Trophoblast cell (in vitro differentiated cells and primary cell): ENCODE measurements around the gene EXD3.

ENCODE experiments used
- DNase-seq, 2 donors: peaks; one replicate each; pipeline ENCODE4 v3.0.0-alpha.2; 2016
- H2AFZ ChIP-seq: 2 replicates; pipeline ENCODE4 v1.6.1; 2013; ENCODE audit warnings: low read length, moderate library complexity, mild to moderate bottlenecking; ENCODE audit not compliant: insufficient read depth, poor library complexity
- H2AK5ac ChIP-seq: 2 replicates; pipeline ENCODE4 v1.6.1; 2013; ENCODE audit warnings: mild to moderate bottlenecking, low read length
- H2BK120ac ChIP-seq: 2 replicates; pipeline ENCODE4 v1.6.1; 2013; ENCODE audit warnings: low read length, mild to moderate bottlenecking, moderate library complexity; ENCODE audit not compliant: insufficient read depth, poor library complexity
- H2BK12ac ChIP-seq: 2 replicates; pipeline ENCODE4 v1.6.1; 2013; ENCODE audit warnings: mild to moderate bottlenecking, low read length, moderate library complexity
- H2BK5ac ChIP-seq: 2 replicates; pipeline ENCODE4 v1.6.1; 2013; ENCODE audit warnings: low read length, low read depth, moderate library complexity, mild to moderate bottlenecking; ENCODE audit not compliant: poor library complexity
- H3K14ac ChIP-seq: 2 replicates; pipeline ENCODE4 v1.6.1; 2013; ENCODE audit warnings: mild to moderate bottlenecking, low read length
- H3K18ac ChIP-seq: 2 replicates; pipeline ENCODE4 v1.6.1; 2013; ENCODE audit warnings: mild to moderate bottlenecking, low read length
- H3K23ac ChIP-seq: 2 replicates; pipeline ENCODE4 v1.6.1; 2013; ENCODE audit warnings: low read length
- H3K27ac ChIP-seq: 2 replicates; pipeline ENCODE4 v1.5.1; 2013; ENCODE audit warnings: low read depth, mild to moderate bottlenecking, inconsistent platforms, low read length, moderate library complexity
- H3K27me3 ChIP-seq: 2 replicates; pipeline ENCODE4 v1.6.1; 2013; ENCODE audit warnings: inconsistent platforms, mild to moderate bottlenecking, low read length, moderate library complexity; ENCODE audit not compliant: insufficient read depth
- H3K36me3 ChIP-seq, 2 experiments: 1 replicate in 1 of 2; 2 replicates in 1 of 2; pipeline ENCODE4 v1.6.1; 2013; ENCODE audit warnings: low read length in 2 of 2, mild to moderate bottlenecking in 2 of 2, moderate library complexity in 1 of 2; ENCODE audit not compliant: insufficient read depth in 2 of 2, control insufficient read depth in 1 of 2
- H3K4ac ChIP-seq: 2 replicates; pipeline ENCODE4 v1.6.1; 2013; ENCODE audit warnings: low read depth, mild to moderate bottlenecking, low read length, moderate library complexity
- H3K4me1 ChIP-seq, 2 experiments: 1 replicate in 1 of 2; 2 replicates in 1 of 2; pipeline ENCODE4 v1.6.1; 2013; ENCODE audit warnings: low read length in 2 of 2, mild to moderate bottlenecking in 2 of 2, moderate library complexity in 1 of 2; ENCODE audit not compliant: insufficient read depth in 2 of 2, control insufficient read depth in 1 of 2
- H3K4me2 ChIP-seq: 2 replicates; pipeline ENCODE4 v1.6.1; 2013; ENCODE audit warnings: inconsistent platforms, mild to moderate bottlenecking, low read length, moderate library complexity
- H3K4me3 ChIP-seq: 2 replicates; pipeline ENCODE4 v1.5.1; 2013; ENCODE audit warnings: mild to moderate bottlenecking, low read depth, low read length, inconsistent platforms
- H3K79me1 ChIP-seq: one replicate; pipeline ENCODE4 v1.6.1; 2013; ENCODE audit warnings: low read length
- H3K79me2 ChIP-seq: 2 replicates; pipeline ENCODE4 v1.6.1; 2013; ENCODE audit warnings: low read length, mild to moderate bottlenecking; ENCODE audit not compliant: control insufficient read depth, insufficient read depth, poor library complexity
- H3K9ac ChIP-seq: 2 replicates; pipeline ENCODE4 v1.6.1; 2013; ENCODE audit warnings: mild to moderate bottlenecking, low read length
- H3K9me3 ChIP-seq: 2 replicates; pipeline ENCODE4 v1.6.1; 2013; ENCODE audit warnings: low read depth, mild to moderate bottlenecking, control low read depth, inconsistent platforms, low read length; ENCODE audit not compliant: insufficient read depth
- H4K12ac ChIP-seq: 2 replicates; pipeline ENCODE4 v1.6.1; 2013; ENCODE audit warnings: low read depth, mild to moderate bottlenecking, low read length, moderate library complexity
- H4K8ac ChIP-seq: 2 replicates; pipeline ENCODE4 v1.6.1; 2013; ENCODE audit warnings: low read depth, mild to moderate bottlenecking, low read length, moderate library complexity
- H4K91ac ChIP-seq: one replicate; pipeline ENCODE4 v1.6.1; 2013; ENCODE audit warnings: low read depth, mild to moderate bottlenecking, low read length, moderate library complexity
- WGBS: extraction: QIAGEN DNeasy Blood & Tissue Kit; methylation state at CpG from one replicate; pipeline ENCODE4 v1.1.7; 2013; ENCODE audit warnings: missing lambda C conversion rate; ENCODE audit not compliant: insufficient read length, insufficient coverage; ENCODE audit errors: extremely low coverage; 5-methylcytosine and 5-hydroxymethylcytosine counted together

EXD3 gene

GRCh38 chr9:137432687-137433348 is 9.9 kb upstream of the EXD3 start:
- no CpG with 5 or more reads among the region's 20 CpGs for WGBS
- Histone ChIP-seq H3K27me3 (no peaks in the 10 kb centered on the region), H3K4me1 (no peaks in the 10 kb centered on the region)

GRCh38 chr9:137431416-137431931 is 8.5 kb upstream of the EXD3 start:
- Histone ChIP-seq H4K8ac (no peak overlapping the region), H3K36me3 (no peaks in the 10 kb centered on the region), H4K12ac (no peak overlapping the region), H2AFZ (no peak overlapping the region), H3K27me3 (no peaks in the 10 kb centered on the region), H3K79me2 (no peaks in the 10 kb centered on the region), H2BK120ac (no peak overlapping the region), H2AK5ac (no peak overlapping the region), H3K4me1 (no peaks in the 10 kb centered on the region), H2BK5ac (no peak overlapping the region), H3K23ac (no peak overlapping the region), H3K9ac (no peak overlapping the region), H3K4me3 (peak overlapping the region; percentile 12), H3K9me3 (no peaks in the 10 kb centered on the region), H4K91ac (no peak overlapping the region), H3K18ac (no peak overlapping the region), H3K27ac (no peak overlapping the region), H2BK12ac (no peak overlapping the region), H3K4ac (no peak overlapping the region), H3K4me2 (no peak overlapping the region), H3K14ac (no peak overlapping the region), H3K79me1 (no peaks in the 10 kb centered on the region)
- WGBS, result no CpG with 5 or more reads among the region's 21 CpGs
- DNase-seq, result no peak

More at GRCh38 chr9:137432687-137433348, 9.9 kb upstream of the EXD3 start:
- Histone ChIP-seq H2BK5ac (no peak overlapping the region), H3K23ac (no peak overlapping the region), H3K4ac (no peak overlapping the region), H2AFZ (no peak overlapping the region), H4K8ac (no peak overlapping the region), H3K27ac (no peak overlapping the region), H3K36me3 (no peaks in the 10 kb centered on the region), H3K9ac (no peak overlapping the region), H3K14ac (no peak overlapping the region), H3K4me2 (no peak overlapping the region), H3K4me3 (no peak overlapping the region), H4K12ac (no peak overlapping the region), H3K9me3 (no peaks in the 10 kb centered on the region), H4K91ac (no peak overlapping the region), H2BK12ac (no peak overlapping the region), H3K79me2 (no peaks in the 10 kb centered on the region), H2AK5ac (no peak overlapping the region), H3K79me1 (no peaks in the 10 kb centered on the region), H2BK120ac (no peak overlapping the region), H3K18ac (no peak overlapping the region)
- no peak for DNase-seq

GRCh38 chr9:137430723-137431415 is 7.9 kb upstream of the EXD3 start:
- Histone ChIP-seq H2BK12ac (no peak overlapping the region), H2BK120ac (no peak overlapping the region), H3K4me1 (peaks cover 0 to 3% of the 10 kb centered on the region in 2 experiments), H2BK5ac (no peak overlapping the region), H3K18ac (no peak overlapping the region), H3K14ac (no peak overlapping the region), H3K79me2 (no peaks in the 10 kb centered on the region), H3K4me3 (no peak overlapping the region), H2AFZ (no peak overlapping the region), H2AK5ac (no peak overlapping the region), H3K27ac (no peak overlapping the region), H3K4me2 (no peak overlapping the region), H3K36me3 (no peaks in the 10 kb centered on the region), H3K4ac (no peak overlapping the region), H3K27me3 (no peaks in the 10 kb centered on the region), H4K8ac (no peak overlapping the region), H3K9ac (no peak overlapping the region), H3K9me3 (no peaks in the 10 kb centered on the region), H4K91ac (no peak overlapping the region), H4K12ac (no peak overlapping the region), H3K79me1 (no peaks in the 10 kb centered on the region), H3K23ac (no peak overlapping the region)
- DNase-seq, result no peak
- no CpG with 5 or more reads among the region's 27 CpGs for WGBS

GRCh38 chr9:137429974-137430722 is 7.2 kb upstream of the EXD3 start:
- no peak for DNase-seq
- H3K4me2 ChIP-seq, result no peak overlapping the region

More at GRCh38 chr9:137429974-137430722, 7.2 kb upstream of the EXD3 start:
- Histone ChIP-seq H2BK120ac (no peak overlapping the region), H3K27me3 (no peaks in the 10 kb centered on the region), H3K14ac (no peak overlapping the region), H3K27ac (no peak overlapping the region), H3K79me1 (no peaks in the 10 kb centered on the region), H4K91ac (no peak overlapping the region), H2BK5ac (no peak overlapping the region), H4K12ac (no peak overlapping the region), H3K4me1 (peaks cover 0 to 4% of the 10 kb centered on the region in 2 experiments), H3K4me3 (no peak overlapping the region), H3K9me3 (no peaks in the 10 kb centered on the region), H3K18ac (no peak overlapping the region), H3K36me3 (no peaks in the 10 kb centered on the region), H2AK5ac (no peak overlapping the region), H3K9ac (no peak overlapping the region), H2AFZ (no peak overlapping the region), H2BK12ac (no peak overlapping the region), H4K8ac (no peak overlapping the region), H3K23ac (no peak overlapping the region), H3K79me2 (no peaks in the 10 kb centered on the region), H3K4ac (no peak overlapping the region)
- no CpG with 5 or more reads among the region's 34 CpGs for WGBS
